ES-I3 (cell line): ENCODE results near the gene HPS6.

Experiments
- H3K36me3 ChIP-seq: 2 replicates; pipeline ENCODE4 v1.6.1; 2013; ENCODE audit warnings: mild to moderate bottlenecking, low read length, control low read depth, moderate library complexity; ENCODE audit not compliant: insufficient read depth
- H3K4me1 ChIP-seq: 2 replicates; pipeline ENCODE4 v1.6.1; 2013; ENCODE audit warnings: mild to moderate bottlenecking, control low read depth, low read length; ENCODE audit not compliant: insufficient read depth
- H3K9ac ChIP-seq: 2 replicates; pipeline ENCODE4 v1.6.1; 2013; ENCODE audit warnings: low read depth, mild to moderate bottlenecking, low read length, moderate library complexity
- H3K9me3 ChIP-seq: 2 replicates; pipeline ENCODE4 v1.6.1; 2013; ENCODE audit warnings: mild to moderate bottlenecking, low read length, moderate library complexity; ENCODE audit not compliant: control insufficient read depth, insufficient read depth

The HPS6 gene

DNA sequence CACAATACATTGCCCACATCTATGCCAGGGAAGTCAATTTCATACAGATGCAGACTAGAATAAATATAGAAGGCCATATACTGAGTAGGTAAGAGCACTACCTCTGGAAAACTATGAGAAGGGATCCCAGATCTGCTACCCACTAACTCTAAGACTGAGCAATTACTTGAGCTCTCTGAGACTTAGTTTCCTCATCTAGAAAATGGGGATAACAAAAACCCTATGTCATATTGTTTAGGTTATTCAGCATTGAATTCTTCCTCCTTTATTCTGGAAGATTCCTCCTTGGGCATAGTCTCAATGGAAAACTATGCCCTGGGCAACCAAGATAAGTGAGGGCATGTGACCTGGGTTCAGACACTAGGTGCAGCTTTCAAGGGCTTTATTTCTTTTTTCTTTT is 5.2 kb upstream of the HPS6 start:
- H3K36me3 ChIP-seq: no peaks in the 10 kb centered on the region
- H3K9me3 ChIP-seq: no peaks in the 10 kb centered on the region
- no peak overlapping the region for H3K9ac ChIP-seq
- peaks cover 3% of the 10 kb centered on the region; the same call in 1 of the 2 replicates for H3K4me1 ChIP-seq

DNA sequence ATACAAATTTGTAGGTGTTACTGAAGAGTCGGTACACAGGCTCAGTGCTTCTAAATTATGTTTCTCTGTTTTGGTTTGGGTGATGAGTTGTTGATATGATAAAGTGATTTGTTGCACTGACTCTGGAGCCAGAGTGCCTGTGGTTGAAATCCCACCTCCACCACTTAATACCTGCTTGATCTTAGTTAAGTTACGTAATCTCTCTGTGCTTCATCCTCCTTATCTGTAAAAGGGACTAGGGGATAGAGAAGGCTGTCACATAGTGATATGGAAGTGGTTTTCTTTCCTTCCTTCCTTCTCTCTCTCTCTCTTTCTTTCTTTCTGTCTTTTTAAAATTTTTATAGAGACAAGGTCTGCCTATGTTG is 664 bp upstream of the HPS6 start:
- Histone ChIP-seq H3K9me3 (no peaks in the 10 kb centered on the region), H3K4me1 (no peaks in the 10 kb centered on the region), H3K36me3 (no peaks in the 10 kb centered on the region), H3K9ac (peak overlapping the region; percentile 96; the same call in 1 of the 2 replicates)

- Histone ChIP-seq H3K9me3 (no peaks in the 10 kb centered on the region), H3K4me1 (no peaks in the 10 kb centered on the region), H3K9ac (peak overlapping the region; percentile 96), H3K36me3 (no peaks in the 10 kb centered on the region)
These were observed 631 bp downstream of the HPS6 start for GRCh38 chr10:102065561-102066398.

DNA sequence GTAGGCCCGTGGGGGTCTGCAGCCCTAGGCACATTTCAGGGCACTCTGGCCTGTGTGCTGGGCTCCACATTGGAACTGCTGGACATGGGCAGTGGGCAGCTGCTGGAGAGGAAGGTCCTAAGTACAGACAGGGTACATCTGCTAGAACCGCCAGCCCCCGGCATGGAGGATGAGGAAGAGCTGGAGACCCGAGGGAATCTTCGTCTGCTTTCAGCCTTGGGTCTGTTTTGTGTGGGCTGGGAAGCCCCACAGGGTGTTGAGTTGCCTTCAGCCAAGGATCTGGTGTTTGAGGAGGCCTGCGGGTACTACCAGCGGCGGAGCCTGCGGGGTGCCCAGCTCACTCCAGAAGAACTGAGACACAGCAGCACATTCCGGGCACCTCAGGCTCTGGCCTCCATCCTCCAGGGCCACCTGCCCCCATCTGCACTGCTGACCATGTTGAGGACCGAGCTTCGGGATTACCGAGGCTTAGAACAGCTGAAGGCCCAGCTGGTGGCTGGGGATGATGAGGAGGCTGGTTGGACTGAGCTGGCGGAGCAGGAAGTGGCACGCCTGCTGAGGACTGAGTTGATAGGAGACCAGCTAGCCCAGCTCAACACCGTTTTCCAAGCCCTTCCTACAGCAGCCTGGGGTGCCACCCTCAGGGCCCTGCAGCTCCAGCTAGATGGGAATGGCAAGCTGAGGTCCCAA is 1.4 kb downstream of the HPS6 start:
- H3K9me3 ChIP-seq: no peaks in the 10 kb centered on the region
- H3K4me1 ChIP-seq: no peaks in the 10 kb centered on the region
- no peaks in the 10 kb centered on the region for H3K36me3 ChIP-seq
- no peak overlapping the region; the same call in 1 of the 2 replicates for H3K9ac ChIP-seq

- H3K4me1 ChIP-seq: no peaks in the 10 kb centered on the region
- no peak overlapping the region for H3K9ac ChIP-seq
- no peaks in the 10 kb centered on the region for H3K9me3 ChIP-seq
- H3K36me3 ChIP-seq: no peaks in the 10 kb centered on the region
These were observed 2.2 kb downstream of the HPS6 start for GRCh38 chr10:102067091-102067916.

- no peaks in the 10 kb centered on the region for H3K9me3 ChIP-seq
- no peaks in the 10 kb centered on the region; the same call in 1 of the 2 replicates for H3K4me1 ChIP-seq
- H3K36me3 ChIP-seq: no peaks in the 10 kb centered on the region
- H3K9ac ChIP-seq: no peak overlapping the region
These were observed 3.1 kb downstream of the HPS6 start for GRCh38 chr10:102068216-102068615.

DNA sequence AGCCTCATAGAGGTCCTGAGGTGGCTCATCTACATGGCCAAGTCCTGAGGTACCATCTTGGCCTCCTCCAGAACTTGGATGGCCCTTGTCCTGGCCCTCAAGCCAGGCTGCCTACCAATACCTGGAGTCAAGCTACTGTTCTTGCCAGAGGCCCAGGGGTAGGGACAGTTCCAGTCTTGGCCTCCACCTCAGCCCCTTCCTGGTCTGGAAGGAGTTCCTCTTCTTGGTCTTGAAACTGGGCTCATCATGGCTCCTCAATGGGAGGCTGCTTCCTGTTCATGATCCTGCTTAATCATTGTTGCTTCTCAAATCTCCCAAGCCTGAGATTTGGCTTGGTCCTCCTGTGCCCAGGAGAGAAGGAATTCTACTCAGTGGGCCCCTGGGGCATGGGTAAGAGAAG is 3.9 kb downstream of the HPS6 start:
- Histone ChIP-seq H3K36me3 (no peaks in the 10 kb centered on the region), H3K9ac (no peak overlapping the region), H3K9me3 (no peaks in the 10 kb centered on the region), H3K4me1 (no peaks in the 10 kb centered on the region; the same call in 1 of the 2 replicates)

DNA sequence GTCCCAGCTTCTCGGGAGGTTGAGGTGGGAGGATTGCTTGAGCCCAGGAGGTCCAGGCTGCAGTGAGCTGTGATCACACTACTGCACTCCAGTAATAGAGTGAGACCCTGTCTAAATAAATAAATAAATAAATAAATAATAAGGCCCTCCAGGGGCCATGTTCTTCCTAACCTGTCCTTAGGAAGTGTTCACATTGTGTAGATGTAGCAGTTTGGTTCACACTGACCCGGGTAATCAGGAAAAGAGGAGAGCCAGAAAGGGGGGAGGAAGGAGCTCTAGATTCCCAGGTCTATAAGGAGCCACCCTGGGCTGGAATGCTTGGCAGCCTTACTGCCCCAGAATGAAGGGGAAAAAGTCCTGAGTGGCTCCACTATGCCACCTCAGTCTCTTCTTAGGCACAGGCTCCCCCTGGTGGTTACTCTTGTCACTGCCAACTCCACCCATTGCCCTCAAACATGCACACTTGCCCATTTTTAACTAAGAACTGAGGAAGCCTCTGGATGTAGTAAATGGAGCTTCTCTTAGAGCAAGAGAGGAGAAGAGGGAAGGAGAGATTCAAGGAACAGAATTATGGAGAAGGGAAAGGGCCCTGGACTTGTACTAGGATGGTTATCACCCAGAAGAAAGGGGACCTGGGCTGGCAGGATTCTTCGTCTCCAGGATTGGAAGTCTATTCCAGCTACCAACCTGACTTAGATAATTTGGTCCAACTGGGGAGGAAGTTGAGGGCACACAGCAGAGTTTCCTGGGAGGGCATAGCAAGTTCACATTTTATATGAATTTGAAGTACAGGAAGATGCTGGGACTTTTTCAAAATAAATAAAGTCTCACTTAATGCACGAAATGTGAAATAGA is 7.8 kb downstream of the HPS6 start:
- no peaks in the 10 kb centered on the region for H3K9me3 ChIP-seq
- H3K9ac ChIP-seq: no peak overlapping the region
- H3K4me1 ChIP-seq: no peaks in the 10 kb centered on the region; the same call in 1 of the 2 replicates
- no peaks in the 10 kb centered on the region for H3K36me3 ChIP-seq

DNA sequence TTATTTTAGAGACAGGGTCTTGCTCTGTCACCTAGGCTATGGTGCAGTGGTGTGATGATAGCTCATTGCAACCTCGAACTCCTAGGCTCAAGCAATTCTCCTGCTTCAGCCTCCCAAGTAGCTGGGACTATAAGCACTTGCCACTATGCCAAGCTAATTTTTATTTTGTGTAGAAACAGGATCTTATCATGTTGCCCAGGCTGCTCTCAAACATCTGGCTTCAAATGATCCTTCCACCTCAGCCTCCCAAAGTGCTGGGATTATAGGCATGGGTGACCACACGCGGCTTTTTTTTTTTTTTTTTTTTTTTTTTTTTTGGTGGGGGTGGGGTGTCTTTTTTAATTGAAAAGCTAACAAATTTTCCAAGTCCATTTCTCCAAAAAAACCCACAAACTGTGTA is 18.4 kb downstream of the HPS6 start:
- H3K9me3 ChIP-seq: no peaks in the 10 kb centered on the region
- no peaks in the 10 kb centered on the region for H3K4me1 ChIP-seq
- no peak overlapping the region for H3K9ac ChIP-seq
- no peaks in the 10 kb centered on the region; the same call in 1 of the 2 replicates for H3K36me3 ChIP-seq

DNA sequence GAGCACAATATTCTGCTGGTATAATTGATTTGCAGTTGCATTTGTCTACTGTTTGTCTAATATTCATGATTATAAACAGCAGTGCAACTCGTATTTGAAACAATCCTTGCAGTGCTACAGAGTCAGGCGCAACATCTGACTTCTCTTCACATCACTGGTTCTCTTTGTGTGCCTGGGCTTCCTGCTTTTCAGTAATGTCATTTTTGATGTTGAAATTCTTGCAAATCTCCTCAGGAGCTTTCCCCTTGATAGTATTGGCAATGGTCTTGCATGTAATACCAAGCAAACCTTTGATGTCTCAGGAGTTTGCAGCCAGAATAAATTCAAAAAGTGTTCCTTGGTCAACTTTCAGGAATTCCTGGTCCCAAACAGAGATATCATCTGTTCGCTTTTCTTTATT is 20.2 kb downstream of the HPS6 start:
- Histone ChIP-seq H3K9me3 (no peaks in the 10 kb centered on the region), H3K36me3 (no peaks in the 10 kb centered on the region; the same call in 1 of the 2 replicates), H3K9ac (no peak overlapping the region), H3K4me1 (no peaks in the 10 kb centered on the region)

- no peaks in the 10 kb centered on the region for H3K4me1 ChIP-seq
- H3K9ac ChIP-seq: no peak overlapping the region
- no peaks in the 10 kb centered on the region; the same call in 1 of the 2 replicates for H3K36me3 ChIP-seq
- no peaks in the 10 kb centered on the region for H3K9me3 ChIP-seq
These were observed 21.0 kb downstream of the HPS6 start for GRCh38 chr10:102086196-102086595.

GRCh38 chr10:102090772-102091171 is 25.6 kb downstream of the HPS6 start:
- H3K9ac ChIP-seq: no peak overlapping the region
- no peaks in the 10 kb centered on the region; the same call in 1 of the 2 replicates for H3K36me3 ChIP-seq
- no peaks in the 10 kb centered on the region for H3K9me3 ChIP-seq
- H3K4me1 ChIP-seq: no peaks in the 10 kb centered on the region

GRCh38 chr10:102096449-102096848 is 31.3 kb downstream of the HPS6 start:
- H3K36me3 ChIP-seq: no peaks in the 10 kb centered on the region
- no peaks in the 10 kb centered on the region for H3K4me1 ChIP-seq
- H3K9me3 ChIP-seq: no peaks in the 10 kb centered on the region
- H3K9ac ChIP-seq: no peak overlapping the region
